K562 (cell line): ENCODE results near the gene PCSK5. TPM values are rescaled to one million over a fixed set of nuclear protein-coding genes. Genes with fewer than 3 reads are reported as not detected.

Experiments used
- ATAC-seq: fragments of 200-7000 bp; cut with Tn5 transposase; 3 replicates; pipeline ENCODE4 v1.9.1; 2020; ENCODE audit warnings: moderate library complexity
- BruUV-seq: library from RNA; stranded (reverse); fragments of 400-500 nt; replicated peaks from 2 replicates; lab custom pipeline; 2021; lab: Mats Ljungman, UMichigan
- CTCF ChIA-PET: fragments of 300-600 bp; formaldehyde crosslinking; extraction: SDS; loops from one replicate; lab custom pipeline; 2021; ENCODE audit warnings: low intra/inter-chr PET ratio; lab: Yijun Ruan, JAX
- POLR2A ChIA-PET: fragments of 300-600, 350-650 bp; sonication (Branson Sonifier 250); formaldehyde crosslinking; extraction: SDS; loops from one replicate; lab custom pipeline; 2021; ENCODE audit warnings: antibody characterized with exemption, inconsistent platforms; lab: Yijun Ruan, JAX
- DNase-seq, 4 experiments: peaks; one replicate each; pipeline versions ENCODE4 v3.0.0 to v3.0.0-alpha.2; 2011 to 2018; ENCODE audit warnings: low spot score in 3 of 4, mixed read lengths in 3 of 4; ENCODE audit errors: extremely low read depth in 1 of 4
- FAIRE-seq: peaks from 2 replicates; lab custom pipeline; 2011; peaks lifted over from hg19 to GRCh38; lab: Jason Lieb, UNC
- H2AFZ ChIP-seq: 2 replicates; pipeline ENCODE4 v1.6.0; 2011; ENCODE audit warnings: low read depth, low read length, control low read depth, inconsistent platforms
- H3K27ac ChIP-seq: fragments of 200-600 bp; 3 replicates; pipeline ENCODE4 v1.8.0; 2011; ENCODE audit warnings: low read depth, mild to moderate bottlenecking, control low read depth, inconsistent platforms, low read length, moderate library complexity, mixed read lengths; ENCODE audit errors: extremely low read depth
- H3K27me3 ChIP-seq, 2 experiments: fragments of 300-600 bp in 1 of 2; 2 replicates in 1 of 2; 3 replicates in 1 of 2; pipeline versions ENCODE4 v1.6.0 to v1.8.0; 2011; ENCODE audit warnings: inconsistent platforms in 2 of 2, low read length in 2 of 2, mild to moderate bottlenecking in 1 of 2, mixed read lengths in 1 of 2, moderate library complexity in 1 of 2; ENCODE audit not compliant: control insufficient read depth in 2 of 2, insufficient read depth in 2 of 2
- H3K36me3 ChIP-seq: fragments of 300-600 bp; 3 replicates; pipeline ENCODE4 v1.8.0; 2011; ENCODE audit warnings: mild to moderate bottlenecking, low read length, inconsistent platforms; ENCODE audit not compliant: control insufficient read depth, insufficient read depth
- H3K4me1 ChIP-seq, 2 experiments: fragments of 200-600 bp in 1 of 2; replicated peaks in 1 of 2; 2 replicates in 1 of 2; 3 replicates in 1 of 2; pipeline versions ENCODE4 v1.5.1 to v1.8.0; 2011; ENCODE audit warnings: inconsistent platforms in 2 of 2, low read length in 2 of 2, mild to moderate bottlenecking in 1 of 2, mixed read lengths in 1 of 2, moderate library complexity in 1 of 2; ENCODE audit not compliant: control insufficient read depth in 2 of 2, insufficient read depth in 2 of 2
- H3K4me2 ChIP-seq: 2 replicates; pipeline ENCODE4 v1.6.1; 2011; ENCODE audit warnings: low read length, control low read depth, inconsistent platforms, mixed read lengths; ENCODE audit not compliant: insufficient read depth
- H3K4me3 ChIP-seq: fragments of 200-600 bp; sonication (generic), shearing (Covaris generic); 2 replicates; pipeline ENCODE4 v1.5.1; 2016; ENCODE audit warnings: control low read depth, inconsistent platforms
- H3K79me2 ChIP-seq: fragments of 200-600 bp; 3 replicates; pipeline ENCODE4 v1.8.0; 2011; ENCODE audit warnings: low read length, inconsistent platforms; ENCODE audit not compliant: control insufficient read depth, insufficient read depth
- H3K9ac ChIP-seq, 2 experiments: 2 replicates each; pipeline versions ENCODE4 v1.6.0 to v1.6.1; 2011; ENCODE audit warnings: low read depth in 2 of 2, low read length in 2 of 2, control low read depth in 1 of 2, inconsistent platforms in 1 of 2, mild to moderate bottlenecking in 1 of 2, mixed read lengths in 1 of 2; ENCODE audit not compliant: insufficient read depth in 1 of 2
- H3K9me1 ChIP-seq: one replicate; pipeline ENCODE4 v1.6.0; 2011; ENCODE audit warnings: inconsistent platforms, mild to moderate bottlenecking, low read length, moderate library complexity; ENCODE audit not compliant: control insufficient read depth, insufficient read depth
- H3K9me3 ChIP-seq: replicated peaks from 2 replicates; pipeline ENCODE4 v1.5.1; 2011; ENCODE audit warnings: low read depth, low read length, inconsistent platforms; ENCODE audit not compliant: control insufficient read depth, insufficient read depth
- H4K20me1 ChIP-seq: replicated peaks from 2 replicates; pipeline ENCODE4 v1.6.1; 2011; ENCODE audit warnings: low read length, inconsistent platforms, mixed read lengths; ENCODE audit not compliant: control insufficient read depth, insufficient read depth
- ZC3H11A ChIP-seq: IDR thresholded peaks from 2 replicates; pipeline ENCODE4 v1.6.1; 2012; ENCODE audit warnings: low read depth, low read length, improper control_type of control experiment
- ZNF589 ChIP-seq: fragments of 200-800 bp; sonication (Bioruptor generic); IDR thresholded peaks from 2 replicates; pipeline ENCODE4 v1.6.1; 2016; ENCODE audit warnings: low read depth, missing genetic modification characterization, missing compliant biosample characterization
- WGBS: fragments of 100-300 bp; shearing (Covaris generic); methylation state at CpG from one replicate; pipeline ENCODE4 v1.1.6; 2016; ENCODE audit warnings: low coverage, mixed read lengths; ENCODE audit not compliant: insufficient coverage; ENCODE audit errors: missing lambda C conversion rate; 5-methylcytosine and 5-hydroxymethylcytosine counted together
- in situ Hi-C: fragments of 300-500 bp; cut with MboI; formaldehyde crosslinking; loops from 4 replicates; pipeline ENCODE4 v1.15.0; 2018; ENCODE audit warnings: inconsistent platforms, mixed read lengths
- intact Hi-C: fragments of 100-400 bp; cut with micrococcal nuclease; formaldehyde crosslinking; loops from 2 replicates; pipeline ENCODE4 v1.14.2; 2022
- polyA plus RNA-seq, 8 experiments: library from polyadenylated mRNA; depleted of rRNA in 4 of 8; stranded (reverse) in 5 of 8; unstranded in 3 of 8; fragments of >200 nt; fragmentation: Nextera tagmentation in 2 of 8; fragmentation: Illumina TruSeq in 1 of 8; extraction: Ambion mirVana in 2 of 8; extraction: Trizol in 1 of 8; gene quantifications; 2 replicates each; pipeline versions ENCODE4 v1.2.1 to v1.2.3, GENCODE V29; 2011 to 2014; ENCODE audit warnings: inconsistent platforms in 1 of 8, missing spikeins in 1 of 8
- total RNA-seq, 7 experiments: library from RNA; depleted of rRNA in 6 of 7; stranded (reverse); fragments of >200 nt in 6 of 7; fragmentation: Illumina TruSeq in 2 of 7; extraction: Trizol in 2 of 7; gene quantifications; 2 replicates each; pipeline versions ENCODE4 v1.2.1 to v1.2.3, GENCODE V29; 2011 to 2021; ENCODE audit warnings: low replicate concordance in 1 of 7
- TF ChIP-seq, protein P1 (sequence below), 2 experiments: fragments of 450-650 bp in 1 of 2; sonication (generic) in 1 of 2; formaldehyde crosslinking in 1 of 2; IDR thresholded peaks; 2 replicates each; pipeline versions ENCODE4 v1.7.1 to v1.9.0; 2016 to 2022; ENCODE audit warnings: inconsistent platforms in 1 of 2, mild to moderate bottlenecking in 1 of 2, missing genetic modification reagents in 1 of 2
- TF ChIP-seq, protein P2 (sequence below): fragments of 450-650 bp; IDR thresholded peaks from 2 replicates; pipeline ENCODE4 v1.6.1; 2016; ENCODE audit warnings: low read depth, mild to moderate bottlenecking, moderate library complexity

PCSK5 gene
- total and polyA plus RNA-seq, 9 of the 15 experiments (the other 6 are each of a cell fraction or from before 2014, with no cell fraction given) = not detected

DNA sequence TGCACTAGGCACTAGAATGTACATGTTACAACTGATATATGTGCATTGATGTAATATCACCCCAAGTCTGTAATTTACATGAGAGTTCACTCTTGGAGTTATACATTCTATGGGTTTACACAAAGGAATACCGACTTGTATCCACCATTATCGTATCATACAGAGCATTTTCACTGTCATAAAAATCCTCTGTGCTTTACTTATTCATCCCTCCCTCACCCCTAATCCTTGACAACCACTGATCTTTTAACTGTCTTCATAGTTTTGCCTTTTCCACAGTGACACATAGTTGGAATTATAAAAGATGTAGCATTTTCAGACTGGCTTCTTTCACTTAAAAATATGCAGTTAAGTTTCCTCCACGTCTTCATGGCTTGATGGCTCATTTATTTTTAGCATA lies 514.9 kb downstream of the PCSK5 start:
- intact Hi-C loops = loop anchor here (10.0 kb wide), 1 partner anchor 49 kb away; the partner anchor contains the start of gene GCNT1
- no peak for FAIRE-seq
- WGBS = 0% methylated on average over 3 of the region's 3 CpGs

More for the DNA sequence above, 514.9 kb downstream of the PCSK5 start:
- H3K9ac ChIP-seq = no peak overlapping the region
- ChIA-PET CTCF (interaction anchor here (0.6 kb wide), 1 partner anchor 10 kb away, joined by 4 read pairs; no protein-coding TSS in a partner anchor), POLR2A (no interaction called here)
- H3K4me3 ChIP-seq = no peak overlapping the region
- H3K27ac ChIP-seq = no peak overlapping the region
- no peaks in the 10 kb centered on the region for H3K36me3 ChIP-seq
- 0 out of 5 replicates have a peak, but pooled peaks cover 0 to 3% of the 10 kb centered on the region in 2 experiments for H3K4me1 ChIP-seq
- in situ Hi-C loops = no loop called here
- no peak for DNase-seq
- no peak for ATAC-seq
- H4K20me1 ChIP-seq = no peaks in the 10 kb centered on the region
- no TSS peak for BruUV-seq
- no peaks in the 10 kb centered on the region for H3K27me3 ChIP-seq
- no peaks in the 10 kb centered on the region for H3K9me1 ChIP-seq
- H3K79me2 ChIP-seq = no peaks in the 10 kb centered on the region
- TF ChIP-seq ZC3H11A = no peak
- TF ChIP-seq ZNF589 = no peak
- TF ChIP-seq, protein P1, sequence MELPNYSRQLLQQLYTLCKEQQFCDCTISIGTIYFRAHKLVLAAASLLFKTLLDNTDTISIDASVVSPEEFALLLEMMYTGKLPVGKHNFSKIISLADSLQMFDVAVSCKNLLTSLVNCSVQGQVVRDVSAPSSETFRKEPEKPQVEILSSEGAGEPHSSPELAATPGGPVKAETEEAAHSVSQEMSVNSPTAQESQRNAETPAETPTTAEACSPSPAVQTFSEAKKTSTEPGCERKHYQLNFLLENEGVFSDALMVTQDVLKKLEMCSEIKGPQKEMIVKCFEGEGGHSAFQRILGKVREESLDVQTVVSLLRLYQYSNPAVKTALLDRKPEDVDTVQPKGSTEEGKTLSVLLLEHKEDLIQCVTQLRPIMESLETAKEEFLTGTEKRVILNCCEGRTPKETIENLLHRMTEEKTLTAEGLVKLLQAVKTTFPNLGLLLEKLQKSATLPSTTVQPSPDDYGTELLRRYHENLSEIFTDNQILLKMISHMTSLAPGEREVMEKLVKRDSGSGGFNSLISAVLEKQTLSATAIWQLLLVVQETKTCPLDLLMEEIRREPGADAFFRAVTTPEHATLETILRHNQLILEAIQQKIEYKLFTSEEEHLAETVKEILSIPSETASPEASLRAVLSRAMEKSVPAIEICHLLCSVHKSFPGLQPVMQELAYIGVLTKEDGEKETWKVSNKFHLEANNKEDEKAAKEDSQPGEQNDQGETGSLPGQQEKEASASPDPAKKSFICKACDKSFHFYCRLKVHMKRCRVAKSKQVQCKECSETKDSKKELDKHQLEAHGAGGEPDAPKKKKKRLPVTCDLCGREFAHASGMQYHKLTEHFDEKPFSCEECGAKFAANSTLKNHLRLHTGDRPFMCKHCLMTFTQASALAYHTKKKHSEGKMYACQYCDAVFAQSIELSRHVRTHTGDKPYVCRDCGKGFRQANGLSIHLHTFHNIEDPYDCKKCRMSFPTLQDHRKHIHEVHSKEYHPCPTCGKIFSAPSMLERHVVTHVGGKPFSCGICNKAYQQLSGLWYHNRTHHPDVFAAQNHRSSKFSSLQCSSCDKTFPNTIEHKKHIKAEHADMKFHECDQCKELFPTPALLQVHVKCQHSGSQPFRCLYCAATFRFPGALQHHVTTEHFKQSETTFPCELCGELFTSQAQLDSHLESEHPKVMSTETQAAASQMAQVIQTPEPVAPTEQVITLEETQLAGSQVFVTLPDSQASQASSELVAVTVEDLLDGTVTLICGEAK (IDR thresholded peaks at IDR 0.05) = no peak
- TF ChIP-seq, protein P1 (CRISPR knock-in tag; IDR thresholded peaks at IDR 0.05) = no peak
- TF ChIP-seq, protein P2, sequence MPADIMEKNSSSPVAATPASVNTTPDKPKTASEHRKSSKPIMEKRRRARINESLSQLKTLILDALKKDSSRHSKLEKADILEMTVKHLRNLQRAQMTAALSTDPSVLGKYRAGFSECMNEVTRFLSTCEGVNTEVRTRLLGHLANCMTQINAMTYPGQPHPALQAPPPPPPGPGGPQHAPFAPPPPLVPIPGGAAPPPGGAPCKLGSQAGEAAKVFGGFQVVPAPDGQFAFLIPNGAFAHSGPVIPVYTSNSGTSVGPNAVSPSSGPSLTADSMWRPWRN = no peak
- no peak overlapping the region for H2AFZ ChIP-seq
- H3K4me2 ChIP-seq = no peak overlapping the region
- no peaks in the 10 kb centered on the region for H3K9me3 ChIP-seq
